Right renal pelvis (tissue), 4 donors: ENCODE data around the gene ORAI1. TPM values are rescaled to one million over a fixed set of nuclear protein-coding genes. Genes with fewer than 3 reads are reported as not detected.
"Not testable (repeated sequence)": the region's sequence is repeated elsewhere in the genome, so short reads cannot be mapped to it uniquely, and the experiment has no call there.

Source experiments
- DNase-seq, 4 donors: peaks; one replicate each; pipeline ENCODE4 v3.0.0-alpha.2; 2013; ENCODE audit warnings: low read depth in 4 of 4, low spot score in 3 of 4, missing footprints in 1 of 4
- polyA plus RNA-seq, 4 donors: library from polyadenylated mRNA; unstranded; fragments of 120-200 nt; gene quantifications; one replicate each; pipeline ENCODE4 v1.2.1, GENCODE V29; 2013; ENCODE audit not compliant: insufficient read length in 4 of 4

Gene ORAI1
- polyA plus RNA-seq, 4 donors, result 12.8 to 16.9 (median 13.7) TPM

DNA sequence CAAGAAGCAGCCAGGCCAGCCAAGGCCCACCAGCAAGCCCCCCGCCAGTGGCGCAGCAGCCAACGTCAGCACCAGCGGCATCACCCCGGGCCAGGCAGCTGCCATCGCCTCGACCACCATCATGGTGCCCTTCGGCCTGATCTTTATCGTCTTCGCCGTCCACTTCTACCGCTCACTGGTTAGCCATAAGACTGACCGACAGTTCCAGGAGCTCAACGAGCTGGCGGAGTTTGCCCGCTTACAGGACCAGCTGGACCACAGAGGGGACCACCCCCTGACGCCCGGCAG, 15.0 kb downstream of the ORAI1 start:
- DNase-seq, result no peak

DNA sequence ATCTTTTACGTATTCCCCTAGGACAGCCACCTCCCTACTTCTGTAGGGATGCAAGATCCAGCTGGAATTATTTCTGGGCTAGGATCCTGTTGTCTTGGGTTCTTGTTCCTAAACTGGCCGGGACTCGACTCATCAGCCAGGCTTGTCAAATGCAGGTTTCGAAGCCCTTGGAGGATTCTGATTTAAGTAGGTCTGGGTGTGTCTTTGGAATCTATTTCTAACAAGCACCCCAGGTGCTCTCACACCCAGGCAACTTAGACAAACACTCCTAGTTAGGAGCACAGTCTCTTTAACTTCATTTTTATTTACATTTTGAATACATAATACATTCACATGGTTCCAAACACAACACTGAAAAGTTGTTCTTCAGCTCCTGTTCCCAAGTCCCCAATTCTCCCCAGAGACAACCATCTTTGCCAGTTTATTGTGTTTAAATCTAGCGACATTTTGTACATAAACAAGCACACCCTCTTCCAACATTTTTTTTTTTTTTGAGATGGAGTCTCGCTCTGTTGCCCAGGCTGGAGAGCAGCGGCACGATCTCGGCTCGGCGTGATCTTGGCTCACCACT, 22.2 kb downstream of the ORAI1 start:
- no peak for DNase-seq

DNA sequence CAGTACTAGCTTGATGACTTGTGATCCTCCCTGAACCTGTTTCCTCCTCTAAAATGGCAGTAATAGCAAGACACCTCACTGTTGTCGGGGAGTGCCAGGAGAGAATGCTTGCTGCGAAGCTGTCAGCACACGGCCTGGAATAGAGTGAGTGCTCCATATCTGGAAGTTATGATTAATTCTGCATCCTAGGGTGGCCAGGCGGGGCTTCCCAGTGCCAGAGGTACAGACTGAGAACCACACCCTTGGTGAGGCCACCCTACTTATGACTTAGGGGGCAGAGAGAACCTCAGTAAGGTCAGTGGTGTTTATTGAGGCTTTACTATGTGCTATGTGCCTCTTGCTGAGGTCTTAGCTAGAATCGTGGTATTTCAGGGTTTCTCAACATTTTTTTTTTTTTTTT, 23.0 kb downstream of the ORAI1 start:
- no peak for DNase-seq

DNA sequence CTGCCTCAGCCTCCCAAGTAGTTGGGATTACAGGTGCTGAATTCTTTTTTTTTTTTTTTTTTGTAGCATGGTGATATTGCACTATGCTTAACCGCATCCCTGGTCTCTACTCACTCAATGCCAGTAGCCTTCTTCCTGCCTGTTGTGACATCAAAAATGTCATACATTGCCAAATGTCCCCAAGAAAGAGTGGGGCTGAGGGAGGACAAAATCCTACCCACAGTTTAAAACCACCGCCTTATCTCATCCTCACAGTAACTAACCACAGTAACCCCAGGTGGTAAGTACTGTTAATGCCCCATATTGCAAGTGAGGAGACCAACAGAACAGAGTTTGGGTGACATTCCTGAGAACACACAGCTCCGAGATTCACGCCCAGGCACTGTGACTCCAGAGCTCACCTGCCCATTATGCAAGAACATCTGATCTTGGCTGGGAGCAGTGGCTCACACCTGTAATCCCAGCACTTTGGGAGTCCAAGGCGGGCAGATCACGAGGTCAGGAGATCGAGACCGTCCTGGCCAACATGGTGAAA, 23.6 kb downstream of the ORAI1 start:
- DNase-seq, result no peak

DNA sequence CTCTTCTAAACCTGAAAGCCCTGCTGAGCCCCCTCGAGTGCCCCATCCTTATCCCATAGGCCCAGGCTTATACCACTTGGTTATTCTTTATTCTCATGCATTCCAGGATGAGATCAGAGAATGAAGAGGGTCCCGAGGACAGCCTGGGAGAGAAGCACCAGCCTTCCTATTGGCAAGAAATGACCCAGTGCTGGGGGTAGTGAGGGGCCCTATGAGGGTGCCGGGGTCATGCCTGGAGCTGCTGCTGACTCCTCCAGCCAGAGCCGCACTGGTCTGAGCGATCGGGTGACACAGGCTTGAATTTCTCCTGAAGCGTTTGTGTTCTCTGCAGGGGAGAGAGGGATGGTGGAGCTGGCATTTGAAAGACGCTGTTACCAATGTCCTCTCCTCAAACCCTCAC, 25.0 kb downstream of the ORAI1 start:
- no peak for DNase-seq

DNA sequence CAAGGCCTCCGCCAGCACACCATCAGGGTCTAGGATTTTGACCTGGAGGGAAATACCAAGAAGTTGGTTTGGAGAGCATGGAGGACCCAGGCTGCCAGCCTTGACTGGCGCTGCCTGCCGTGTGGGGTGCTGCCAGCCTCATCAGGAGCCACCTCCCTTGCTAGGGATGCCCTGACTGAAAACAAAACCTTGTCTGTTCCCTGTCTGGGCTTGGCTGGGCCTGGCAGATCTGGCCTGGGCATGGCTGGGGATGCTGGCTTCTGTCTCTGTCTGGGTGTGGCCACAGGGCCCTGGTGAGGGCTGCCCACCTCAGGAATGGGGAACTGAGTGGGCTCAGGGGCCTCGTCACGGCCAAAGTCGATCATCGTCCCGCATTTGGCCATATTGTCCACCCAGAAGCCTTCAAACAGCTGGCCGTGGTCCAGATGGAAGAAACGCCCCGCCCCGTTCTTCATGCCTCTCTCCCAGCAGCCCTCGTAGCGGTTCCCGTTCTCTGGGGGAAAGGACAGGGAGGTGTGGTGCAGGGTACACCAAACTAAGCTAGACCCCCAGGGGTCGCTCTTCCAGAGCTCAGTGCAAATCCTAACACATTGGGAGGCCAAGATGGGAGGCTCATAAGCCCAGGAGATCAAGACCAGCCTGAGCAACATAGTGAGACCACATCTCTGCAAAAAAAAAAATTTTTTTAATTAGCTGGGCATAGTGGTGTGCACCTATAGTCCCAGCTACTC, 26.6 kb downstream of the ORAI1 start:
- no peak for DNase-seq

DNA sequence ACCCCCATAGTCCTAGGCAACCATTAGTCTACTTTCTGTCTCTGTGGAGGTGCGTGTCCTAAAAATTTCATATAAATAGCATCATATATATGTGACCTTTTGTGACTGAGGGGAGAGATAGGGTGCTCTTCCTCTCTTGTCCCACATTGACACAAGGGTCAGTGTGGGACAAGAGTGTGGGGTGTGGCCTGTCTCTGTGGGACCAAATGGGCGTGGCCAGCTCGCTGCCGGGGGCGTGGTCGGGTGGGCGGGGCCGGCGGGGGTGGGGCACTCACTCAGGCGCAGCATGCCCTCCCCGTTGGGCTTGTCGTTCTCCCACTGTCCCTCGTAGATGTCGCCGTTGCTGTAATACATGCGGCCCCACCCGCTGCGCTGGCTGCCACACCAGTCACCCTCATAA, 27.7 kb downstream of the ORAI1 start:
- no peak for DNase-seq

DNA sequence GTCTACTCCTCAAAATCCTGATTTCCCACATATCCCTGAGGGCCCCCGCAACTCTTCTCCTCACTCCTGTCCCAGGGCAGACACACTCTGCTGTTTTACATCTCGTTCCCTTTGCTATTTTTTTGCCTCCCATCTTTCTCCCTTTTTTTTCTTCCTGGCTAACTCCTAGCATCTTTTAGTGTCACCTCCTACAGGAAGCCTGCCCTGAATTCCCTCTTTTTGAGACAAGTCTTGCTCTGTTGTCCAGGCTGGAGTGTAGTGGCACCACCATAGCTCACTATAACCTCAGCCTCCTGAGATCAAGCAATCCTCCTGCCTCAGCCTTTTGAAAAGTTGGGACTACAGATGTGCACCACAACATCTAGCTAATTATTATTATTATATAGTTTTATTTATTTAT, 29.8 kb downstream of the ORAI1 start:
- DNase-seq, result no peak

DNA sequence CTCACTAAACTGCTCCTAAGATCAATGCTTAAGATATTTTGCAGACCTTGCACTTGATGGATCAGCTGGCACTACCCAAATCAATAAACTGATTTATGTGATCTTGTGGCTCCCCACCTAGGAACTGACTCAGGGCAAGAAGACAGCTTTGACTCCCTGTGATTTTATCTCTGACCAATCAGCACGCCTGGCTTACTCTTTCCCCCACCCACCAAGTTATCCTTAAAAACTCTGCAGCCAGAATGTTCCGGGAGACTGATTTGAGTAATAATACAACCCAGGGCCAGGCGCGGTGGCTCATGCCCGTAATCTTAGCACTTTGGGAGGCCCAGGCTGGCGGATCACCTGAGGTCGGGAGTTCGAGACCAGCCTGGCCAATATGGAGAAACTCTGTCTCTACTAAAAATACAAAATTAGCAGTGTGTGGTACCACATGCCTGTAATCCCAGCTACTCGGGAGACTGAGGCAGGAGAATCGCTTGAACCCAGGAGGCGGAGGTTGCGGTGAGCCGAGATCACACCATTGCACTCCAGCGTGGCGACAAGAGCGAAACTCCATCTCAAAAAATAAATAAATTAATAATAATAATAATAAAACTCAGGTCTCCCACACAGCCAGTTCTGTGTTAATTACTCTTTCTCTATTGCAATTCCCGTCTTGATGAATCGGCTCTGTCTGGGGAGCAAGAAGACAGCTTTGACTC, 31.1 kb downstream of the ORAI1 start:
- DNase-seq, result no peak

DNA sequence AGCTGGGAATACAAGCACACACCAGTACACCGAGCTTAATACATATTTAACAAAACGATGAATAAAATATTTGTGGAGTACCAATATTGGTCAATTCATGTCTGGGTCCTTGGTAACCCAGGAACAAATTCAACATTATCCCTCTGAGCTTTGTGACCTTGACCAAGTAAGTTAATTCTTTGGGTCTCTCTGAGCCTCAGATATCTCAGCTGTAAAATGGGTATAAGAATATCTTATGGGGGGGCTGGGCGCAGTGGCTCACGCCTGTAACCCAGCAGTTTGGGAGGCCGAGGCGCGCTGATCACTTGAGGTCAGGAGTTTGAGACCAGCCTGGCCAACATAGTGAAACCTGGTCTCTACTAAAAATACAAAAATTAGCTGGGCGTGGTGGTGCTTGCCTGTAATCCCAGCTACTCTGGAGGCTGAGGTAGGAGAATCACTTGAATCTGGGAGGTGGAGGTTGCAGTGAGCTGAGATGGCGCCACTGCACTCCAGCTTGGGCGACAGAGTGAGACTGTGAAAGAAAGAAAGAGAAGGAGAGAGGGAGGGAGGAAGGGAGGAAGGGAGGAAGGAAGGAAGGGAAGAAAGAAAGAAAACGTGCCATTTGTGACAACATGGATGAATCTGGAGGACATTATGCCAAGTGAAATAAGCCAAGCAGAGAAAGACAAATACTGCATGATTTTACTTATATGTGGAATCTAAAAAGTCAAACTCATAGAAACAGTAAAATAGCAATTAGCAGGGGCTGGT, 35.2 kb downstream of the ORAI1 start:
- not testable (repeated sequence) for DNase-seq

DNA sequence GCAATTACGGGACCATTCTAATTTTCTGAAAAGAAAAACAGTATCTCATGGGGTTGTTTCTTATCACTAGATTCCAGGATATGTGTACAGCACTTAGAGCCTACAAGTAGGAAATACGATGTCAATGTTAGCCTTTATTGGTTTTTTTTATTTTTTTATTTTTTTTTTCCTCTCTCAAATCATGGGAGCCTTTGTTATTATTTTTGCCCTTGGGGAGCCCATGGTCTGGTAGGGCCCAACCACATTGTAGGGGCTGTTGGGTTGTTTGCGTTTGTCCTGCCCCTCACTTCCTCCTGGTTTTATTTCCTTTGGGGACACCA, 37.2 kb downstream of the ORAI1 start:
- DNase-seq, result no peak

DNA sequence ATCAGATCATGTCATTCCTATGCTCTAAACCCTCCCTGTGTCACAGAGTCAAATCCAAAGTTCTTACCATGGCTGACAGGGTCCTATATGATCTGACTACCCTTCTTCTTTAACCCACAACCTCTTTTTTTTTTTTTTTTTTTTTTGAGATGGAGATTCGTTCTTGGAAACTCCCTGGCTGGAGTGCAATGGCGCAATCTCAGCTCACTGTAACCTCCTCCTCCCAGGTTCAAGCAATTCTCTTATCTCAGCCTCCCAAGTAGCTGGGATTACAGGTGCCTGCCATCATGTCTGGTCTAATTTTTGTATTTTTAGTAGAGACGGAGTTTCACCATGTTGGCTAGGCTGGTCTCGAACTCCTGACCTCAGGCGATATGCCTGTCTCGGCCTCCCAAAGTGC, 40.5 kb downstream of the ORAI1 start:
- DNase-seq, result not testable (repeated sequence)

DNA sequence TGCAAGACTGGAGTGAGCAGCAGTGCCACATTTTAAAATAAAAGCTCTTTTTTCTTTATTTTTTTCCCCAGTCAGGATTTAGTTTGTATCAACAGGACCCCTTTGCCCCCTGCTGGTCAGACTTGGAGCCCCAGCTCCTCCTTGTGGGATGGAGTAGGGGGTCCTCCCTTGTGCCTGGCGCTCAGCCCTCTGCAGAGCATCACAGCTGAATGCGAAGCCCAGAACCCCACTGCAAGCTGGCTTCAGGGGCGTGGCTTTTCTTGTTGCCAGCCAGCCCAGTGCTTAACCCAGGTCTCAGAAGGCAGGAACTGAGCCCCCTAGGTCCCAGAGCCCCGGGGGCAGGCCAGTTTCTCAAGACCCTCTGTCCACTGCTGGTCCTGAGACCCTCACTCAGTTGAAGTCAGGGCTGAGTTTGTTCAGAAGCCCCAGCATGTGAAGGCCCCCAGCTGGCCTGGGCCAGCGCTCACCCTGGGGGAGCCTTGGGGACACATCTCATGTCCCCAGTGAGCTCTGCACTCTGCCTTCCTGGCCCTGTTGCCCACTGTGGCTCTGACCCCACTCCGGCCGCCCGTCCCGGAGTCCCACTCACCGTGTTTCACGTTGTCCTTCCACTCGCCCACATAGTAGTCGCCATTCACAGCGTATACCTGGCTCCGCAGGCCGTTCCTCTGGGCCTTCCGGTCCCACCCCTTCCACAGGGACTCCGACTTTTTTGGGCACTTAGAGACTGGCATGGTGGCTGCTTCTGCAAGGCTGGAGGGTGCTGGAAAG, 42.6 kb downstream of the ORAI1 start:
- DNase-seq, result no peak

DNA sequence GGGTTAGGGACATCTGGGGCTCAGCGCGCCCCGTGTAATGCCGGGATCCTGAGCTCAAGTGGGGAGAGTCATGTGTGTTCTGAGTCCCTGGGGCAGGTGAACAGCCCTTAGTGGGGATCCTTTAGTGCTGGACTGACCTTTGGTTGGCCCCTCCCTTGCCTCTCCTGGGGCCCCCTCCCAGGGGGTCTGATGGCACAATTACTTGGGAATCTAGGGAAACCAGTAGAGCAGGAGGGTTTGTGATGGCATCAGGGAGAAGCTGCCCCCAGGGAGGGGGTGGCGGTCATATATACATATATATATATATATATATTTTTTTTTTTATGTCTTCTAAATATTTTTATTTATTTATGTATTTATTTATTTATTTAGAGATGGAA, 43.2 kb downstream of the ORAI1 start, which contains the start of gene MORN3:
TSS of gene MORN3 (minus strand) at position 134 of the 380 bp plus-strand sequence. CDS start 171 bp downstream, outside the sequence.
- DNase-seq, result no peak

DNA sequence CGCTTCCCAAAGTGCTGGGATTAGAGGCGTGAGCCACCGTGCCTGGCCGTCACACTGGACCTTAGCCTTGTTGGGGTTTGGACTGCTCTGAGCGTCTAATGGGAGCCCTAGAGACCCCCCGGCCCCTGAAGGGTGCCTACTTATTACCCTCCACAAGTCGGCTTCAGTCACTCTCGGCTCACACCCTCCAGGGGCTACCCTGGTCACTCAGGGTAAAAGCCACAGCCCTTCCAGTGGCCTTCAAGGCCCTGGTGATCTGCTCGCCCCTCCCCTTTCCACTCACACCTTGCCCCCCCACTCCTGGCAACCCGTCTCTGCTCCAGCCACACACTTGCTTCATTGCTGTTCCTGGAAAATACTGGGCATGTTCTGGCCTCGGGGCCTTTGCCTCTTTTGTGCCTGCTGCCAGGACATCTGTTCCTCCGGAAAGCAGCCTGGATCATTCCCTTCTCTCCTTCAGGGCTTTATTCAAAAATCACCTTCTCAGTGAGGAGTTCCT, 46.7 kb downstream of the ORAI1 start:
- no peak for DNase-seq

DNA sequence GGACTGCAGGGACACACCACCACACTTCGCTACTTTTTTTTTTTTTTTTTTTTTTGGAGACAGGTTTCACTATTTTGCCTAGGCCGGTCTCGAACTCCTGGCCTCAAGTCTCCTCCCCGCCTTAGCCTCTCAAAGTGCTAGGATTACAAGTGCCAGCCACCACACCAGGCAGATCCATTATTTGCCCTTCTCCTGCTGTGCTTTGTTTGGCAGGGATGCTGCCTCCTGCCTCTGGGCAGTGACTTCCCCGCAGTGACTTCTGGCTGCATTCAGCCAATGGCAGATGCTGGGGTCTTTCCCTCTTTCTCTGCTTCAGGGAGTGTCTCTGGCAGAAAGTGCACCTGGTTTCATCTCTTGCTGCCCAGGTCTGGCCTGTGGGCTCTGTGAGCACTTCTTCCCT, 49.9 kb downstream of the ORAI1 start:
- DNase-seq, result no peak

DNA sequence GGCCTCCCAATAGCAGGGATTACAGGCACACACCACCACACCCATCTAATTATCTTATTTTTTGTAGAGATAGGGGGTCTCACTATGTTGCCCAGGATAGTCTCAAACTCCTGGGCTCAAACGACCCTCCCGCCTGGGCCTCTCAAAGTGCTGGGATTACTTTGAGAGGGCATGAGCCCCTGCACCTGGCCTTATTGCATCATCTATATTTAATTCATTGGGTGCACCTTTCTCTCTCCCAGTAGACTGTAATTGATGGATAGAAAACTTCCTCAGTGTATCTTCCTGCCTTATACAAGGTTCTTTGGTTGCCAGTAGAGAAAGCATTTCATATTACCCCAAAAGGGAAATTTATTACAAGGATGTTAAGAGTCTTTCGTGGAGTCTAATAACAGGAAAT, 52.0 kb downstream of the ORAI1 start:
- no peak for DNase-seq

DNA sequence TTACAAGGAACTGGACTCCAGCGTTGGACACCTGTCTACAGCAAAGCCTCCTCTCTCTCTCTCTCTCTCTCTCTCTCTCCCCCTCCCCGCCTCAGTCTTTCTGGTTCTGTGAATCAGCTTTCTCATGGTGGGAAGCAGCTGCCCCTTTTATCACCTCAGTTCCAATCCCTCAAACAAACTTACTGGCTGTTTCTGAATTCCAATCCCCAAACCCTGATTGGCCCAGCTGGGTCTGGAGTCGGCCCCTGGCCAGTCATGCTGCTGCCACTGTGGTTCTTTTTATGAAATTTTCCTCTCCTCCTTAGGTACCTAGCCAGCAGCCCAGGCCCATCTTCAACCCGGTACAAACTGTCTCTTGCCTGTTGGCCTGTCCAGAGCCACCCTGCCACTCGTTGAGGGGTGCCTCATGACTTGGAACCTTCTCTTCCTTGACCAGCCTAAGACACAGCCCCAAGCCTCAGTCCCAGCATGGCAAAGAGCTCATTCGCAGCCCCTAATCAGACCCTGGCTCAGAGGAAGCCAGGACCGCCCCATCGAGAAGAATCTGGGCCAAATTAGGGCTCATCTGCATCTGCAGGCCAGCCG, 52.5 kb downstream of the ORAI1 start:
- DNase-seq, result no peak

DNA sequence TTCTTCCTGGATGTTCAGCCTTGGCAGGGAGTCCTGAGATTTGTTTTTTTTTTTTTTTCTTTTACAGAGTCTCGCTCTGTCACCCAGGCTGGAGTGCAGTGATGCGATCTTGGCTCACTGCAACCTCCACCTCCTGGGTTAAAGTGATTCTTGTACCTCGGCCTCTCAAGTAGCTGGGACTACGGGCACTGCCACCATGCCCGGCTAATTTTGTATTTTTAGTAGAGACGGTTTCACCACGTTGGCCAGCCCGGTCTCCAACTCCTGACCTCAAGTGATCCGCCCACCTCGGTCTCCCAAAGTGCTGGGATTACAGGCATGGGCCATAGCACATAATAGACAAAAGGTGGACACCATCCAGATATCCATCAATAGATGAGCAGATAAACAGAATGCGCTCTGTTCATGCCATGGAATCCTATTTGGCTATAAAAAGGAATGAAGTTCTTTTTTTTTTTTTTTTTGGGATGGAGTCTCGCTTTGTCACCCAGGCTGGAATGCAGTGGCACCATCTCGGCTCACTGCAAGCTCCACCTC, 53.4 kb downstream of the ORAI1 start:
- DNase-seq, result not testable (repeated sequence)

DNA sequence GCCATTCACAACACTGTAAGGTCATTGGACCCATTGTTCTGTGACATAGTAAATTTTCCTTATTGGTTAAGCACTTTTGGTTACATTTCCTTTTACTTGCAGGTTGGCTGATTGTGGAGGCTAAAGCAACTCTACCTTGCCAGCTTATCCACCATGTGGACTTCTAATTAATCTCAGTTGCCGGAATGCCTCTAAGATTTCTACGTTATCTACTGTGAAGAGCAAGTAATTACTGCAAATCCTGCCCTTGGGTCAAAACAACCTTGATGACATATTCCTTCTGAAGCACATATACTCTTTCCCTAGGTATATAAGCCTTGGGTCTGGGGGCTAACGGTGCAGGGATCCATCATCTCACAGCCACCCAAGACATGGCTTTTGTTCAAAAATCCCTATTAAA, 62.6 kb downstream of the ORAI1 start:
- no peak for DNase-seq
